H1 (cell line): ENCODE measurements around the gene BAZ1B.

Source experiments
- CHD7 ChIP-seq: fragments of 300-600 bp; sonication (generic); IDR thresholded peaks from 2 replicates; pipeline ENCODE4 v1.7.1; 2012; ENCODE audit warnings: low read length, moderate library complexity, mild to moderate bottlenecking, inconsistent platforms; ENCODE audit not compliant: insufficient replicate concordance
- HDAC2 ChIP-seq, 2 experiments: fragments of 300-600 bp in 1 of 2; sonication (generic) in 1 of 2; IDR thresholded peaks; 2 replicates each; pipeline ENCODE4 v1.6.1; 2011 to 2012; ENCODE audit warnings: low read depth in 2 of 2, low read length in 2 of 2, mild to moderate bottlenecking in 2 of 2, moderate library complexity in 2 of 2, borderline replicate concordance in 1 of 2, inconsistent platforms in 1 of 2
- POLR2AphosphoS5 ChIP-seq: IDR thresholded peaks from 2 replicates; pipeline ENCODE4 v1.6.1; 2011; ENCODE audit warnings: low read depth, low read length
- SP2 ChIP-seq: IDR thresholded peaks from 2 replicates; pipeline ENCODE4 v1.6.1; 2012; ENCODE audit warnings: mild to moderate bottlenecking, low read length, inconsistent platforms
- TF ChIP-seq, protein P1 (sequence below), 3 experiments: IDR thresholded peaks; 1 replicate in 2 of 3; 2 replicates in 1 of 3; pipeline versions ENCODE4 v1.5.1 to v1.6.1; 2011; ENCODE audit warnings: low read length in 3 of 3, mild to moderate bottlenecking in 3 of 3, inconsistent platforms in 2 of 3, low read depth in 1 of 3, moderate library complexity in 1 of 3; ENCODE audit not compliant: insufficient read depth in 1 of 3; ENCODE audit errors: control extremely low read depth in 1 of 3

GRCh38 chr7:73503229-73503628 is 18.9 kb downstream of the BAZ1B start:
- TF ChIP-seq, protein P1, sequence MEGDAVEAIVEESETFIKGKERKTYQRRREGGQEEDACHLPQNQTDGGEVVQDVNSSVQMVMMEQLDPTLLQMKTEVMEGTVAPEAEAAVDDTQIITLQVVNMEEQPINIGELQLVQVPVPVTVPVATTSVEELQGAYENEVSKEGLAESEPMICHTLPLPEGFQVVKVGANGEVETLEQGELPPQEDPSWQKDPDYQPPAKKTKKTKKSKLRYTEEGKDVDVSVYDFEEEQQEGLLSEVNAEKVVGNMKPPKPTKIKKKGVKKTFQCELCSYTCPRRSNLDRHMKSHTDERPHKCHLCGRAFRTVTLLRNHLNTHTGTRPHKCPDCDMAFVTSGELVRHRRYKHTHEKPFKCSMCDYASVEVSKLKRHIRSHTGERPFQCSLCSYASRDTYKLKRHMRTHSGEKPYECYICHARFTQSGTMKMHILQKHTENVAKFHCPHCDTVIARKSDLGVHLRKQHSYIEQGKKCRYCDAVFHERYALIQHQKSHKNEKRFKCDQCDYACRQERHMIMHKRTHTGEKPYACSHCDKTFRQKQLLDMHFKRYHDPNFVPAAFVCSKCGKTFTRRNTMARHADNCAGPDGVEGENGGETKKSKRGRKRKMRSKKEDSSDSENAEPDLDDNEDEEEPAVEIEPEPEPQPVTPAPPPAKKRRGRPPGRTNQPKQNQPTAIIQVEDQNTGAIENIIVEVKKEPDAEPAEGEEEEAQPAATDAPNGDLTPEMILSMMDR (IDR thresholded peaks at IDR 0.05; ENCODE audit: control extremely low read depth in 1 of 3, insufficient read depth in 1 of 3, low read depth in 1 of 3, low read length in 3 of 3), result no peak
- no peak for TF ChIP-seq CHD7
- TF ChIP-seq HDAC2 (IDR thresholded peaks at IDR 0.05; ENCODE audit: borderline replicate concordance in 1 of 2, low read depth in 2 of 2, low read length in 2 of 2), result no peak
- no peak for TF ChIP-seq SP2
- no peak for TF ChIP-seq POLR2AphosphoS5
